Measurements from ENCODE around the gene DEFB132. TPM values are rescaled to one million over a fixed set of nuclear protein-coding genes. Genes with fewer than 3 reads are reported as not detected.

Gene DEFB132
- total RNA-seq, 4 donors from 2014 or later = not detected

GRCh38 chr20:272718-273117, 15.2 kb downstream of the DEFB132 start:
- no peak for TF ChIP-seq POLR2A (IDR thresholded peaks at IDR 0.05)
- TF ChIP-seq, protein P1, sequence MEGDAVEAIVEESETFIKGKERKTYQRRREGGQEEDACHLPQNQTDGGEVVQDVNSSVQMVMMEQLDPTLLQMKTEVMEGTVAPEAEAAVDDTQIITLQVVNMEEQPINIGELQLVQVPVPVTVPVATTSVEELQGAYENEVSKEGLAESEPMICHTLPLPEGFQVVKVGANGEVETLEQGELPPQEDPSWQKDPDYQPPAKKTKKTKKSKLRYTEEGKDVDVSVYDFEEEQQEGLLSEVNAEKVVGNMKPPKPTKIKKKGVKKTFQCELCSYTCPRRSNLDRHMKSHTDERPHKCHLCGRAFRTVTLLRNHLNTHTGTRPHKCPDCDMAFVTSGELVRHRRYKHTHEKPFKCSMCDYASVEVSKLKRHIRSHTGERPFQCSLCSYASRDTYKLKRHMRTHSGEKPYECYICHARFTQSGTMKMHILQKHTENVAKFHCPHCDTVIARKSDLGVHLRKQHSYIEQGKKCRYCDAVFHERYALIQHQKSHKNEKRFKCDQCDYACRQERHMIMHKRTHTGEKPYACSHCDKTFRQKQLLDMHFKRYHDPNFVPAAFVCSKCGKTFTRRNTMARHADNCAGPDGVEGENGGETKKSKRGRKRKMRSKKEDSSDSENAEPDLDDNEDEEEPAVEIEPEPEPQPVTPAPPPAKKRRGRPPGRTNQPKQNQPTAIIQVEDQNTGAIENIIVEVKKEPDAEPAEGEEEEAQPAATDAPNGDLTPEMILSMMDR (IDR thresholded peaks at IDR 0.05) = no peak
- intact Hi-C loops (cut with DNase I; ENCODE audit: low total_unique reads) = loop anchor here (10.0 kb wide), 1 partner anchor 62 kb away; no protein-coding TSS in a partner anchor
- Histone ChIP-seq H3K27ac (no peak overlapping the region), H3K9me3 (no peaks in the 10 kb centered on the region), H3K36me3 (no peaks in the 10 kb centered on the region), H3K4me3 (no peak overlapping the region), H3K4me1 (no peaks in the 10 kb centered on the region), H3K27me3 (no peaks in the 10 kb centered on the region)
- no peak for DNase-seq

DNA sequence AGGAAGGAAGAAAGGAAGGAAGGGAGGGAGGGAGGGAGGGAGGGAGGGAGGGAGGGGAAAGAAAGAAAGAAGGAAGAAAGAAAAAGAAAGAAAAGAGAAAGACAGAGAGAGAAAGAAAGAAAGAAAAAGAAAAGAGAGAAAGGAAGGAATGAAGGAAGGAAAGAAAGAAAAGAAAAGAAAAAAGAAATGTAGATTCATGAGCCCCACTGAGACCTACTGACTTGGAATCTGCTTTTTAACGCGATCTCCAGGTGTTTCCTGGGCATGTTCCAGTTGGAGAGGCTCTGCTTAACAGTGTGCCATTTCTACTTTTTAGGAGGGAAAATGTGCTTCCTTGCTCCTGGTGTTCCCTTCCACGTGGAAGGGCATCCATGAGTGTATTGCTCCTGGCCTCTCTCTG, 16.4 kb downstream of the DEFB132 start:
- H3K27me3 ChIP-seq = no peaks in the 10 kb centered on the region
- H3K9me3 ChIP-seq = no peaks in the 10 kb centered on the region
- intact Hi-C loops (cut with DNase I; ENCODE audit: low total_unique reads) = loop anchor here (10.0 kb wide), 1 partner anchor 61 kb away; no protein-coding TSS in a partner anchor
- no peak overlapping the region for H3K4me3 ChIP-seq
- H3K4me1 ChIP-seq = no peaks in the 10 kb centered on the region
- no peak for TF ChIP-seq POLR2A (IDR thresholded peaks at IDR 0.05)
- TF ChIP-seq, protein P1 (IDR thresholded peaks at IDR 0.05) = no peak
- H3K36me3 ChIP-seq = no peaks in the 10 kb centered on the region
- no peak overlapping the region for H3K27ac ChIP-seq
- DNase-seq = no peak

GRCh38 chr20:275791-276190, 18.3 kb downstream of the DEFB132 start:
- no peak overlapping the region for H3K27ac ChIP-seq
- intact Hi-C loops (cut with DNase I; ENCODE audit: low total_unique reads) = loop anchor here (10.0 kb wide), 1 partner anchor 59 kb away; no protein-coding TSS in a partner anchor
- H3K4me1 ChIP-seq = no peaks in the 10 kb centered on the region
- DNase-seq = no peak
- no peaks in the 10 kb centered on the region for H3K36me3 ChIP-seq
- no peaks in the 10 kb centered on the region for H3K9me3 ChIP-seq
- H3K4me3 ChIP-seq = no peak overlapping the region
- H3K27me3 ChIP-seq = no peaks in the 10 kb centered on the region
- no peak for TF ChIP-seq POLR2A (IDR thresholded peaks at IDR 0.05)
- TF ChIP-seq, protein P1 (IDR thresholded peaks at IDR 0.05) = no peak

DNA sequence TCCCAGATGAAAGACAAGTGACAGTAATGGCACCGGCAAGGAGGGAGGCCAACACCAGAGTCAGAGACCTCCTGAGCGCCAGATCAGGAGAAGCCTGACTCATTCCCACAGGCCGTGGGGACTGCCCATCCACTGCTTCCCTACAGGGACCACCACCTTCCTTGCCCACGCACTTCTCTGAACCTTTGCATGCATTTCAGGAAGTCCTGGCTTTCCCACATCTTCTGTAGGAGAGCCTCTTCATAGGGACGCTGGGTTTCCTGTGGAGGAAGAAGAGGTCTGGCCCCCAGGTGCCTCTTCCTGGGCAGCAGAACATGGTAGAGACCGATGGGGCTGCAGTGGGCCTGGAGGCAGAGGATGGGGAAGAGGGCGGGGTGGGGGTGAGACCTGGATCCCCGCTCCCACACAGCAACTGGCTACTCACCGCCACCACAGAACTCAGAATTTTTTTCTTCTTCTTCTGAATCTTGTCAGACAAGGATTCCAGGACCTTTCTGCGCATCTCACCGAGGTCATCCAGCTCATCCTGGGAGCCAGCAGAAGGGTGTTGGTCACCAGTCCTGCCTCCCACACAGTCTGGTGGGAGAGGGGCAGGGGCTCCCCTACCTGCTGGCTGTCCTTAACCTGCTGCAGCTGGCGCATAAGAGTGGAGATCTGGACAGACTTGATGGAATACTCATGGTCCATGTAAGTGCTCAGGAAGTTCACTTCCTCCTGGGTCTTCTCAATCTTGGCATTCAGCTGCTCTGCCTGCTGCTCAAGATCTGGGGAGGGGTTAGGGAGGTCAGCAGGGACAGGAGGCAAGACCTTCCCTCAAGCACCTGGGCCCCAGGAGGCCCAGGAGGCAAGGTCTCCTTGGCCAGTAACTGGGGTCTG, 19.3 kb downstream of the DEFB132 start:
- Histone ChIP-seq H3K27ac (no peak overlapping the region), H3K36me3 (no peaks in the 10 kb centered on the region), H3K9me3 (no peaks in the 10 kb centered on the region), H3K4me1 (no peaks in the 10 kb centered on the region), H3K27me3 (no peaks in the 10 kb centered on the region), H3K4me3 (no peak overlapping the region)
- DNase-seq = no peak
- intact Hi-C loops (cut with DNase I; ENCODE audit: low total_unique reads) = loop anchor here (10.0 kb wide), 1 partner anchor 58 kb away; no protein-coding TSS in a partner anchor
- TF ChIP-seq, protein P1 (IDR thresholded peaks at IDR 0.05) = no peak
- TF ChIP-seq POLR2A (IDR thresholded peaks at IDR 0.05) = no peak

DNA sequence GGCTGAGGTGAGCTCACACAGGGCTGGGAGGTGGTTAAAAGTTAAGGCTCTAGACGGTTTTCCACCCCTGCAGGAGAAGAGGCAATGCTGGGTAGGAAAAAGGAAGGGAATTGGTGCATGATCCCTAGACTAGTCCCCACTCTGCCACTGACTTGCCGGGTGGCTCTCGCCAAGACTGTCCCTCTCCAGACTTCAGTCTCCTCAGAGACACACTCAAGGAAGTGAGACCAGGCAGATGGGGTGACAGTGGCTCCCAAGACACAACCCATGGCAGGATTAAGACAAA, 19.9 kb downstream of the DEFB132 start:
- H3K4me3 ChIP-seq = no peak overlapping the region
- H3K27me3 ChIP-seq = no peaks in the 10 kb centered on the region
- H3K4me1 ChIP-seq = no peaks in the 10 kb centered on the region
- intact Hi-C loops (cut with DNase I; ENCODE audit: low total_unique reads) = loop anchor here (10.0 kb wide), 1 partner anchor 57 kb away; no protein-coding TSS in a partner anchor
- no peaks in the 10 kb centered on the region for H3K36me3 ChIP-seq
- H3K9me3 ChIP-seq = no peaks in the 10 kb centered on the region
- DNase-seq = no peak
- no peak overlapping the region for H3K27ac ChIP-seq
- no peak for TF ChIP-seq POLR2A (IDR thresholded peaks at IDR 0.05)
- TF ChIP-seq, protein P1 (IDR thresholded peaks at IDR 0.05) = no peak

Data from uterus (tissue), 4 donors.